SKM-1 treated with dmso at 0.1 percent for 144 hours (cell line): Measurements from ENCODE around the gene SPATA45.
"Not testable (repeated sequence)": the region's sequence is repeated elsewhere in the genome, so short reads cannot be mapped to it uniquely, and the experiment has no call there.

Source experiments
- DNase-seq: peaks from one replicate; lab custom pipeline; 2025; ENCODE audit not compliant: unreplicated experiment; lab: John Stamatoyannopoulos, UW

The SPATA45 gene

DNA sequence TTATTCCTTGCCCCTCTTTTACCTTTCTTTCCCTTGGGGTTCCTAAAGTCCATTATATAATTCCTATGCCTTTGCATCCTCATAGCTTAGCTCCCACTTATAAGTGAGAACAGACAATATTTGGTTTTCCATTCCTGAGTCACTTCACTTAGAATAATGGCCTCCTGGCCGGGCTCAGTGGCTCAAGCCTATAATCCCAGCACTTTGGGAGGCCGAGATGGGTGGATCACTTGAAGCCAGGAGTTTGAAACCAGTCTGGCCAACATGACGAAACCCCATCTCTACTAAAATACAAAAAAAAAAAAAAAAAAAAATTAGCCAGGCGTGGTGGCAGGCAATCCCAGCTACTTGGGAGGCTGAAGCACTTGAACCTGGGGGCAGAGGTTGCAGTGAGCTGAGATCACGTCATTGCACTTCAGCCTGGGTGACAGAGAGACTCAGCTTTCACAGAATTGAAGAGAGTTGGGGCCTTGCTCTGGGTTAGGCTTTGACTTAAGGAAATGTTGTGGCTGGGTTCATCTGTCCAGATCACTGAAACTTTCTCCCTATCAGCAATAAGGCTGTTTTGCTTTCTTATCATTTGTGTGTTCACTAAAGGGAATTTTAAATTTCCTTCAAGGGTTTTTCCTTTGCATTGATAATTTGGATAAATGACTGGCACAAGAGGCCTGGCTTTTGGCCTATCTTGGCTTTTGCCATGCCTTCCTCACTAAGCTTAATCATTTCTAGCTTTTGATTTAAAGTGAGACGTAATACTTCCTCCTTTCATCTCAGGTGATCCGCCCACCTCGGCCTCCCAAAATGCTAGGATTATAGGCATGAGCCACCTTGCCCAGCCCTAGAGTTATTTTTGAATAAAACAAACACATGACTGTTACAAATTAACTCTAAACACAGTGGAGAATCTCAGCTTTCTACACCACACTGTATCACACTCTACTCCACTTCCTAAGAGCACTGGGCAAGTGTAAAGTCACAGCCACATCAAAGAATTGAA, 13.9 kb downstream of the SPATA45 start:
- DNase-seq = not testable (repeated sequence)

DNA sequence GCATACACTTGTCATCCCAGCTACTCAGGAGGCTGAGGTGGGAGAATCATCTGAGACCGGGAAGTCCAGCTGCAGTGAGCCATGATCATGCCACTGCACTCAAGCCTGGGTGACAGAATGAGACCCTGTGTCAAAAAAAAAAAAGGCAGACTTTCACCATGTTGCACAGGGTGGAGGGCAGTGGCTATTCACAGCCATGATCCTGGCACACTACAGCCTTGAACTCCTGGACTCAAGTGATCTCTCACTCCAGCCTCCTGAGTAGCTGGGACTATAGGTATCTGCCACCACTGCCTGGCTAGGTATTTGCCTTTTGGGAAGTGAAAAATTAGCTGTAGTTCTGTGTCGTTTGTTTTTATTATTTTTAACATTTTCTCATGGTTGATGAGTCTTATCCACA, 19.1 kb downstream of the SPATA45 start:
- DNase-seq = no peak

DNA sequence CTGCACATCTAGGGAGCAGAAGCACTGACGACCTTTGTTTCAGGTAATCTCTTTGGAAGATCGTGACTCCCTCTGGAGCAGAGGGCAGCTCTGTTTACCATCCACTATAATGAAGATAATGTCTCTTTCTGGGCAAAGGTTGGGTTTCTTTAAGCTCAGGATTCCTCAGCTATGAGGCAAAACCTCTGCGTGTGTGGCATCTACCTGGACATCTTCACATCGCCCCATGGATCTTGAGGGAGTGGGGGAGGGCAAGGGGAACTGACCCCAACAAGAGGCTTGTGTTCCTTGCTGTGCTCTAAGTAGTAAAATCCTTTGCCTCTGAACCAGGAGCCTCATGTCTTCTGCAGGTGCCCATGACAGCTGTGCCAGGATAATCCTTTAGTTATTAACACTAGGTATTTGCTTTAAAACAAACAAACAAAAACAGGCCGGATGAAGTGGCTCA, 19.6 kb downstream of the SPATA45 start:
- DNase-seq = no peak

DNA sequence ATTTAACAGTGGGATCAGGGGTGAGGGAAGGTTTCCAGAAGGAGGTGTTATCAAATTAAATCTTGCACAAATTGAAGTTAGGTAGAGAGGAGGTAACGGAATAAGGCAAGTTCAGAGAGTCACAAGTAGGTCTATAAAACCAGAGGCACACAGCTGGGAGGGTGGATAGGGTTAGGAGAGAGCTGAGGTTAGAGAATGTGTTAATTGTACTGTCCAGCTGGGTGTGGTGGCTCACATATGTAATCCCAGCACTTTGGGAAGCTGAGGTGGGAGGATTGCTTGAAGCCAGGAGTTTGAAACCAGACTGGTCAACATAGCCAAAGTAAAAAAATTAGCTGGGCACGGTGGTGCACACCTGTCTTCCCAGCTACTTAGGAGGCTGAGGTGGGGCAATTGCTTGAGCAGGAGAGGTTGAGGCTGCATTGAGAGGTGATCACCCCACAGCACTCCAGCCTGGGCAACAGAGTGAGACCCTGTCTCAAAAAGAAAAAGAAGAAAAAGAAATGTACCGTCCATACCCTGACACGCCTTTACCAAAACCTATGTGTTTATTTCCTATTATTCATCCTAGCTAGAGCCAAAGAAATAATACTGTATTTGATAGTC, 20.2 kb downstream of the SPATA45 start:
- DNase-seq = no peak

DNA sequence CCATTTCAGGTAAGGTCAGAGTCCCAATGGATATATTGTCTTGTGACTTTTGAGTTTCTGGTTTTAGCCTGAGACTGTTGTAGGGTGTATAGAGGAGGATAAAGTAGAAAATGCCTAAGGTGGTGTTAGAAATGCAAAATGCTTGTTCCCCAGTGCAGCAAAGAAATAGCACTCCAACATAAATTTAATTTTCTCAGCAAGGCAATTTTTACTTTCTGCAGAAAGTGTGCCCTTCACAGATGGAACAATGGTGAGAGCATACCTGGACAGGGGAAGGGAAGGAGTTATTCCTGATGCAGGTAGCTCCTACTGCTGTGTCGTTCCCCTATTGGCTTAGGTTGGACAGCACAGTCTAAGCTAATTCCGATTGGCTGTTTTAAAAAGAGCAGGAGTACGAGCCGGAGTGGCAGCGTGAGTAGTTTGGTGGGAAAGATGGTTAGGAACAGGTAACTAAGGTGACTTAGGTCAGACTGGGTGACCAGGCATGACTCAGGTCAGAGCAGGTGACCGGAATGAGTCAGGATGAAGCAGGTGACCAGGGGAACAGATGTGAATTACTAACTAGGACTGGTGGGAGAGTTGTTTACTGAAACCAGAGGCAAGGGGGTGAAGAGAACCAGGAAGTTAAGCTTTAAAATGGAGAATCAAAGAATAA, 21.5 kb downstream of the SPATA45 start:
- no peak for DNase-seq

DNA sequence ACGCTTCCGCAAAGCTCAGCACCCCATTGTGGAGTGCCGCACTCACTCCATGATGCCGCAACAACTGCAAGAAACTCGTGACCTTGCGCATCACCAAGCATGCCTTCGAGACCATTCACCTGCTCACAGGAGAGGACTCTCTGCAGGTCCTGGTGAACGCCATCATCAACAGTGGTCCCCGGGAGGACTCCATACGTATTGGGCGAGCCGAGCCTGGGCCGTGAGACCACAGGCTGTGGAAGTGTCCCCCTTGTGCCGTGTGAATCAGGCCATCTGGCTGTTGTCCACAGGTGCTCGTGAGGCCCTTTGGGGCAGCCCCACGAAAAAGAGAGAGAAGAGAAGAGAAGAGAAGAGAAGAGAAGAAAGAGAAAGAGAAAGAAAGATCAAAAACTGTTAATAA, 23.2 kb downstream of the SPATA45 start:
- no peak for DNase-seq

DNA sequence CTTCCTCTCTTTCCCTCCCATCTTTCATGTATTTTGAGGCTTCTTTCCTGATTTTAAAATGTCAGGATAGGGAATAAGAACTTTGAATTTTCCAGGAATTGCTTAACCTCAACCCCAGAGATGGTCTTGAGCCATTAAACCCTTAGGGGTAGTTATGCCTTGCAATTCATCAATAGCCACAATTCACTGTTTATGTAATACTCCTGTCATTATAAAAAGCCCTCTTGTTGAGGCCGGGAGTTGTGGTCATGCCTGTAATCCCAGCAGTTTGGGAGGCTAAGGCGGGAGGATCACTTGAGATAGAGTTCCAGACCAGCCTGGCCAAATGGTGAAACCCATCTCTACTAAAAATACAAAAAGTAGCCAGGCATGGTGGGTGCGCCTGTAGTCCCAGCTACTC, 24.5 kb downstream of the SPATA45 start:
- DNase-seq = no peak

DNA sequence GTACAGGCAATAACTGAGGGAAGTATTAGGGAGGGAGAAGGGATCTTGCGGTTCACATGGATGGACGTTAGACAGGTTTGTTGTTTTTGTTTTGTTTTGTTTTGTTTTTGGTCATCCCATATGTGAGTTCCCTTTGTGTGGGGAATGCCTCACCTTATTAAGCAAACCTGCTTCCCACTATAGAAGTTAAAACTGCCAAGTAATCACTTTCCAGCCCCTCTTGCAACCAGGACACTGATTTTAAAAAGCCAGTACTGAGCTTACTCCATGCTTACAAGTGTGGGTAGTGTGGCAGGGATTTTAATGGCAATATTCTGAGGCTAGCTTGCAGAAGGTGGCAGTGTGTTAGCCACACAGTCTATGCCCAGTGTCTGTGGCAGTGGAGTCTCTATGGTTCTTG, 26.5 kb downstream of the SPATA45 start:
- DNase-seq = no peak

DNA sequence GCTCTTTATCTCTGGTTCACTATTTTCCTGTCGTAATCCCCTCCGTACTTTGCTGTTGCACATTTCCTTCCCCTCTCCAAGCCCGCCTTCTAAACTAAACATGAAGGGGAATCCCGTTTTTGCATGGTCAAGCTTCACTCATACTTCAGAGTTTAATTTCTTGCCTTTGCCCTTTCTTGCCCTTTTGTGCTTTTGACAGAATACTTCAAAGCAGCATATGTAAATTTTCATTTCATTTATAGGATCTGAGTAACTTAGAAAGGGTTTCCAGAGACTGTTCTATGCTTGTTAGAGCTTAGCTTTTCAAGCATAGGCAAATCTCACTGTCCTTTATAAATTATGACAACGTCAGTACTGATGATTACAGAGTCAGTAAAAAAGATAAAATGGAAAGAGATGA, 27.7 kb downstream of the SPATA45 start:
- peak; percentile 46 for DNase-seq

DNA sequence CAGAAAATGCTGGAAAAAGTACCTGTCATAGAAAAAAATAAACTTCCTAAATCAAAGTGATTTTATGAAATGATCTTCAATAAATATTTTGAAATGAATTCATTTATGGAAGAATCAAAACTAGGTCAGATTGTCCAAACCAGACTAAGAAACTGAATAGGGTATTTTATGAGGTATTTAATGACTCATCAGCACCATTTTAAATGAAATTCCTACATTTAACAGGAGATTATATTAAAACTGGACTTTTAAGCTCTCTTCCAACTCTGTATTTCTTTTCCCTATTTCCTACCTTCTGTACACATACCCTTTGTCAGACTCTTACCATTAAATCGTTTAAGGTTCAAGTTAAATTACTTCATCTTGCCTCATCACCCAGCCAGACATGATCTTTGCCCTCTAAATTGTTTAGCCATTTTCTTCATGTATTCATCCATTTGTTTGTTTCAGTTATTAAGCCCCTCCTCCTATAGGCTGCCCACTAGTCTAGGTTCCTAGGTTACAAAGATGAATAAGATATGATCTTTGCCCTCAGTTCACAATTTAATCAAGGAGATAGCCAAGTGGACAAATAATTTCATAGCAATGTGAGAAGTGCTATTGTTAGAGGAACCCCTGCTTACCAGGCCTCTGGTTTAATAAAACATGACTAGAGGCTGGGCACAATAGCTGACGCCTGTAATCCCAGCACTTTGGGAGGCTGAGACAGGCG, 30.7 kb downstream of the SPATA45 start:
- DNase-seq = no peak

DNA sequence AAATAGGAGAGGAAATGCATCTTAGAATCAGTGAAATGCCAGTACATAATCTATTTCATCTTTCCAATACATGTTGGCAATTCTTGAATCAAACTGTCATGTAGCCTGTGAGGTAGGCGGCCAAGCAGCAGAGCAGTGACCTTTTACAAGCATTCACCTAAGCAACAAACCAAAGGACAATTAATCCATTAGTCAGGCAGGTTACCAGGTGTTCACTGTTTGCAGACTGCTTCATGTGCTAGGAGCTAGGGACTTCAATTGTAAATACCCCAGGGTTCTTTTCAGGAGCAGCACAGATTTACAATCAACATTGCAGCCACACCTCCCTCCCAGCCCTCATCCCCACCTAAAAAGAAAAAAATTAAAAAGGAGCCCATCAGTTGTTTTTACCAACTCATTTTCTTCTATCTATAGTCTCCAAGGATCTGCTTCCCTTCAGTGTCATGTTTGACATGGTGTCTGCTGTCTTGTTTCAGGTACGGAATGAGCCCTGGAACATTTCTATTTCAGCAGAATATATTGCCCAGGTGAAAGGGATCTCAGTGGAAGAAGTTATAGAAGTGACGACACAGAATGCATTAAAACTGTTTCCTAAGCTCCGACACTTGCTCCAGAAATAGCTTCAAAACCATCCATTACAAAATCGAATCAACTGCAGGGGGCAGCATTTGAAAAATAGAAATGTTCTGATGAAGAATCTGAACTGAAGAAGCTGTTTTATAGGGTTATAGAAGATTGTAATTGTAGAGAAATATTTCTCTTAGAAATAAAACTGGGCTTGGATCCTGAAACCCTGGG, 32.7 kb downstream of the SPATA45 start:
- DNase-seq = peak; percentile 49

DNA sequence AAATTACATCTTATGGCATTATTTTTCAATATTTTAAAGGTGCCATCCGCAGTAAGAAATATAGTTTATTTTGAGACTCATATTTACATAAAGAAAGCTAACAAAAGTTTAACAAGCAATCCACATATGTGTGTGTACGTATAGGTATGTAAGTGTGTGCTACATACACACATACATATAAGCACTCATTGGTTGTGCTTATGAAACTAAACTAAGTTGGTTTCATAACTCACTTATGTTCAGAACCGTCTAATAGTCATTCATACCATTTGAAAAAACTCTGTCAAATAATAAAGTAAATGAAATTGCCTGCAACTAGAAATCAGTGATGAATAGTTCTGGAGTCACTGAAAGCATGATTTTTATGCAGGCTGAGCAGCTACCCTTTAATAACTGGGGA, 41.7 kb downstream of the SPATA45 start:
- no peak for DNase-seq

DNA sequence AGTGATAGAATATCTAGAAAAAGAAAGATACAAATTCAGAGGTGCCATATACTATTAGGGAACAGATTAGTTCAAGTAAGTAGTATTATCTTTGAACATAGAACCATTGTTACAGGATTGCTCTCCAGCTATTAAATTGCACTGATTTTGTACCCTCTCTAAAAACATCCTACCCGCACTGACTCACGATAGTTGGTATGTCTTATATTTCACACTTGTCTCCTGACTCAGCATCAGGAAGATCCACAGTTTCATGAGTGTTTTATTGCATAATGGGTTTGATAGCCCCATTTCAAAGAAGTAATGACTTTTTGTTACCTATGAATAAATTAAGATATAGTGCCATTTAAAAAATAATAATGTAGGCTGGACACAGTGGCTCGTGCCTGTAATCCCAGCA, 49.8 kb downstream of the SPATA45 start:
- DNase-seq = no peak

DNA sequence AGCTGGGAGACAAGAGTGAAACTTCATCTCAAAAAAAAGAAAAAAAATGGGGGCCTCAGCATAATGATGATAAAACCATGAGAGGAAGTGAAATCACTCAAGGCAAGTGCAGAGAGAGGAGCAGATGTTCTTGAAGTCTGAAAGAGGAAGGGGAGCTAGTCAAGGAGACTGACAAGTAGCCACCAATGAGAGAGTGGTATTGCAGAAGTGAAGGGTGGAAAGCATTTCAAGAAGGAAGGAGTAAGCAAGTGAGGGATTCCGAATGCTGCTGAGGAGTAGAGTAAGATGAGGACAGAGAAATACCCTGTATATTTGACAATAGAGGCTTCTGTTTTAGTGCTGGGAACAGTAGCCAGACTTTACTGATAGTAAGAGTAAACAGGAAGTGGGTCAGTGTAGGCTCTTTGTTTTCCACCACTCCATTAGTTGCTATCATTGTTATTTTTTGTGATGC, 52.9 kb downstream of the SPATA45 start:
- peak; percentile 99 for DNase-seq

DNA sequence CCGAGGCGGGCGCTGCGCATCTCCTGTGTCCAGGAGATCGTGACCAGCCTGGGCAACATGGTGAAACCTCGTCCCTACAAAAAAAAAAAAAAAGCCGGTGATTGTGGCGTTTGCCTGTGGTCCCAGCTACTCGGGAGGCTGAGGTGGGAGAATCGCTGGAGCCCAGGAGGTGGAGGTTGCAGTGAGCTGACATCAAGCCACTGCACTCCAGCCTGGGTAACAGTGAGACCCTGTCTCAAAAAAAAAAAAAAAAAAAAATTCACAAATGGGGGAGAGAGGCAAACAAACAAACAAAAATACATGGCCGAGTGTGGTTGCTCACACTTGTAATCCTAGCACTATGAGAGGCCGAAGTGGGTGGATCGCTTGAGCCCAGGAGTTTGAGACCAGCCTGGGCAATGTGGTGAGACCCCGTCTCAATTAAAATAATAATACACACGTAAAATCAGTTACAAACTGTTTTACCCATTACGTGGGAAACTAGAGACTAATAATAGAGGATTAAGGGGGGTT, 55.0 kb downstream of the SPATA45 start:
- no peak for DNase-seq

DNA sequence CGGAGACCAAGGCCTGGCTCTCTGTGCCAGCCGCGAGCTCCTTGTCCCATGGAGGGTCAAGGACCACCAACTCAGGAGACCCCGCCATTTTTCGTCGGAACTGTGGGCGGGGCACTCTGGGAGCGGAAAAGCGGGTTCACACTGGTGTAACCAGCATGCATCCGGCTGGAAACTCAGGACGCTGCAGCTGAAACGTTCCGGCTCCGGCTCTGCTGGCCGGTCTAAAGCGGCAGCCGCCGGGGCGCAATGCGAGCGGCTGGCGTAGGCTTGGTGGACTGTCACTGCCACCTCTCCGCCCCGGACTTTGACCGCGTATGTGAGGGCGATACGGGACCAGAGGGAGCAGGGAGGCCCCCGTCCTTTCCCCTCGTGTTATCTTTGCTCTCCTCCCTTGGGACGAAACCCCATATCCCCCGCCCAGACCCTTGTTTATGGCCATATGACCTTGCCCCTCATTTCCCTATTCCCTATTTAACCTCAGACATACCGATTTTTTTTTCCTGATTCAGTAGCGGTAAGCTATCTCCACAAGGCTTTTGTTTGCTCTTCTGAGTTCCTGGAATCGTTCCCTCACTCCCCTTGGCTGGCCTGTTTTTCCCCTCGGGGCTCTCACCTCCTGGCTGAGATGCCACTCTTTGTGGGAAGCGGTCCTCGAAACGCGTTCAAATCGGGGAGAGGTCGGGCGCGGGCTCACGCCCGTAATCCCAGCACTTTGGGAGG, 55.6 kb downstream of the SPATA45 start, which contains the start of the genes NSL1 and TATDN3:
Gene NSL1, minus strand, starts transcription at position 102 of the 720 bp plus-strand sequence. Its CDS starts 14 bp downstream, at position 88.
Gene TATDN3, plus strand, starts transcription at position 219 of the 720 bp plus-strand sequence. Its CDS starts 28 bp downstream, at position 247.
- DNase-seq = peak; percentile 80

DNA sequence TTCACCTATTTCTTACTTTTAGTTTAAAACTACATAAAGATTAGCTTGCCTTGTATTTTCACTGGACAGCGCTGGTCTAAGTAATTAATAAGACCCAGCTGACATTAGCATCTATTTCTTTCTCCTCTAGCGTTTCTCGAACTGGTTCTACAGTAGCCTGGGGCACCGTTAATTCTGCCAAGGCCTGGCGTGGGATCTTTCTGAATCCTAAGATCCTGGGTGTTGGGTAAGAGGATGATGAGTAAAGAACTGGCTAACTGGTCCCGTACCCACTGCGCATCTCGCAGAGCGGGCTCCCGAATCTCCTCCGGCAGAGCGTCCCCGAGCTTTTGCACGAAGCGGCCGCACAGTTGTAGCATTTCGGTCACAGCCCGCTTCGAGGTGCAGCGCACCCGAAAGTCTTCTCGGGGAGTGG, 56.2 kb downstream of the SPATA45 start:
- peak; percentile 80 for DNase-seq

DNA sequence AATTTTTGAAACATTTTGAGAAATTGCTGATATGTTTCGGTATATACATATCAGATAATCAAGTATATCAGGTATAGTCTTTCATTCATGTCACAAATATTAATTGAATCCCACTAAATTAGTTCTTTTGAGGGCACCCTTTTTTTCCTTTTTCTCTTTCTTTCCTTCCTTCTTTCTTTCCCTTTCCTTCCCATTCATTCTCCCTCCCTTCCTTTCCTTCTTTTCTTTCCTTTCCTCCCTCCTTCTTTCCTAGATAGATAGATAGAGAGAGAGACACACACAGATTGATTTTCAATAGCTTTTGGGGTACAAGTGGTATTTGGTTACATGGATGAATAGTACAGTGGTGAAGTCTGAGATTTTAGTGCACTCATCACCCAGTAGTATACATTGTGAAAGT, 61.6 kb downstream of the SPATA45 start:
- no peak for DNase-seq

DNA sequence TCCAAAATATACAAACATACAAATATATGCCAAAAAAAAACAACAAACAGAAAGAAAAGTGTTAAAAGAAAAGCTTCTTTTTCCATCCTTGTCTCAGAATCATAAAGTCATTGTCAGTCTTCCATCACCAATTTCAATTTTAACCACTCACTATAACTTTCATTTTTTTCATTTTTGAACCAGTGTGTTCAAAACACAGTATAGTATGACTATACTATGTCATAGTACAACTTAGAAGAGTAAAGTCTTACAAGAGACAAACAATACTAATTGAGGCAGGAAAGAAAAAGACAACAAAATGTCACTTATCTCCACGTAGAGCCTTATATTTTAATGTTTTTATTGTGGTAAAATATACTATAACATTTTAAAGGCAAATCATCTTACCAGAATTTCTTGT, 63.5 kb downstream of the SPATA45 start:
- no peak for DNase-seq
